DND-41 (cell line): Measurements from ENCODE around the gene EXOC3L1.

Source experiments
- ATAC-seq: fragments of 200-7000 bp; cut with Tn5 transposase; 3 replicates; pipeline ENCODE4 v1.9.1; 2021; ENCODE audit warnings: low read depth; ENCODE audit not compliant: insufficient read depth
- DNase-seq: peaks from one replicate; pipeline ENCODE4 v3.0.0-alpha.2; 2020
- H2AFZ ChIP-seq: 2 replicates; pipeline ENCODE4 v1.6.0; 2012; ENCODE audit warnings: low read depth, low read length
- H3K27ac ChIP-seq: 2 replicates; pipeline ENCODE4 v1.5.1; 2012; ENCODE audit warnings: low read length, inconsistent platforms
- H3K27me3 ChIP-seq: fragments of 200-600 bp; sonication (generic); 2 replicates; pipeline ENCODE4 v1.6.0; 2012; ENCODE audit warnings: low read length, mild to moderate bottlenecking, inconsistent platforms; ENCODE audit not compliant: insufficient read depth, poor library complexity
- H3K36me3 ChIP-seq: 2 replicates; pipeline ENCODE4 v1.5.1; 2012; ENCODE audit warnings: low read length, inconsistent platforms; ENCODE audit not compliant: insufficient read depth
- H3K4me1 ChIP-seq: 2 replicates; pipeline ENCODE4 v1.5.1; 2012; ENCODE audit warnings: mild to moderate bottlenecking, low read length; ENCODE audit not compliant: insufficient read depth
- H3K4me2 ChIP-seq: 2 replicates; pipeline ENCODE4 v1.6.0; 2012; ENCODE audit warnings: mild to moderate bottlenecking, moderate library complexity, low read length, inconsistent platforms; ENCODE audit not compliant: insufficient read depth
- H3K4me3 ChIP-seq, 2 experiments: fragments of 200-600 bp in 1 of 2; shearing (Covaris generic) in 1 of 2; 2 replicates each; pipeline ENCODE4 v1.5.1; 2012 to 2016; ENCODE audit warnings: inconsistent platforms in 2 of 2, low read length in 2 of 2, mild to moderate bottlenecking in 2 of 2, low read depth in 1 of 2, moderate library complexity in 1 of 2
- H3K79me2 ChIP-seq: 2 replicates; pipeline ENCODE4 v1.6.0; 2012; ENCODE audit warnings: low read length, inconsistent platforms; ENCODE audit not compliant: insufficient read depth
- H3K9ac ChIP-seq: 2 replicates; pipeline ENCODE4 v1.6.0; 2012; ENCODE audit warnings: low read depth, mild to moderate bottlenecking, inconsistent platforms, low read length, moderate library complexity
- H3K9me3 ChIP-seq: 2 replicates; pipeline ENCODE4 v1.5.1; 2012; ENCODE audit warnings: low read length, moderate library complexity, mild to moderate bottlenecking, inconsistent platforms; ENCODE audit not compliant: insufficient read depth, severe bottlenecking
- H4K20me1 ChIP-seq: 2 replicates; pipeline ENCODE4 v1.6.0; 2012; ENCODE audit warnings: low read length; ENCODE audit not compliant: insufficient read depth
- EZH2 ChIP-seq: IDR thresholded peaks from 3 replicates; pipeline ENCODE4 v1.6.1; 2012; ENCODE audit warnings: borderline replicate concordance, low read depth, mild to moderate bottlenecking, moderate library complexity, low read length, inconsistent platforms; ENCODE audit not compliant: severe bottlenecking
- TF ChIP-seq, protein P1 (sequence below): IDR thresholded peaks from 2 replicates; pipeline ENCODE4 v1.5.1; 2012; ENCODE audit warnings: borderline replicate concordance, low read length, moderate library complexity, mild to moderate bottlenecking; ENCODE audit not compliant: poor library complexity, severe bottlenecking; ENCODE audit errors: extremely low read depth

The EXOC3L1 gene

DNA sequence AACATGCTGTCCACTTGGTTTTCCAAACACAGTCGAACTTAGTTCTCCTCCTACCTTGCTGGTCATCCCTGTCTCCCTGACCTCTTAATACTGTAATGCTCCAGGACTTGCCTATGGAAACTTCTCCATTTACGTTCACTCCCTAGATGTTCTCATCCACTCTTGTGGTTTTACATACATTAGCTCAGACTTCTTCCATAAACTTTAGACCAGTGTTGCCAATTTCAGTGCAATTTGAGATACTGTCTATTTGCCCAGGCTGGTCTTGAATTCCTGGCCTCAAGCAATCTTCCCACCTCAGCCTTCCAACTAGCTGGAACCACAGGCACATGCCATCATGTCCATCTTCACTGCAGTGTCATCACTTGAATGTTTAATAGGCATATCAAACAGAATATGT is 7.6 kb downstream of the EXOC3L1 start:
- H4K20me1 ChIP-seq = peaks cover 14% of the 10 kb centered on the region
- peaks cover 28% of the 10 kb centered on the region for H3K79me2 ChIP-seq
- H3K27ac ChIP-seq = peak overlapping the region; percentile 38; the same call in 1 of the 2 replicates
- H3K4me2 ChIP-seq = peak overlapping the region; percentile 99
- H3K9me3 ChIP-seq = no peaks in the 10 kb centered on the region
- no peak overlapping the region for H2AFZ ChIP-seq
- ATAC-seq (no peak), DNase-seq (no peak)
- peak overlapping the region; percentile 41 to 87; a peak in 3 of 4 replicates for H3K4me3 ChIP-seq
- peaks cover 53% of the 10 kb centered on the region for H3K4me1 ChIP-seq
- TF ChIP-seq, protein P1, sequence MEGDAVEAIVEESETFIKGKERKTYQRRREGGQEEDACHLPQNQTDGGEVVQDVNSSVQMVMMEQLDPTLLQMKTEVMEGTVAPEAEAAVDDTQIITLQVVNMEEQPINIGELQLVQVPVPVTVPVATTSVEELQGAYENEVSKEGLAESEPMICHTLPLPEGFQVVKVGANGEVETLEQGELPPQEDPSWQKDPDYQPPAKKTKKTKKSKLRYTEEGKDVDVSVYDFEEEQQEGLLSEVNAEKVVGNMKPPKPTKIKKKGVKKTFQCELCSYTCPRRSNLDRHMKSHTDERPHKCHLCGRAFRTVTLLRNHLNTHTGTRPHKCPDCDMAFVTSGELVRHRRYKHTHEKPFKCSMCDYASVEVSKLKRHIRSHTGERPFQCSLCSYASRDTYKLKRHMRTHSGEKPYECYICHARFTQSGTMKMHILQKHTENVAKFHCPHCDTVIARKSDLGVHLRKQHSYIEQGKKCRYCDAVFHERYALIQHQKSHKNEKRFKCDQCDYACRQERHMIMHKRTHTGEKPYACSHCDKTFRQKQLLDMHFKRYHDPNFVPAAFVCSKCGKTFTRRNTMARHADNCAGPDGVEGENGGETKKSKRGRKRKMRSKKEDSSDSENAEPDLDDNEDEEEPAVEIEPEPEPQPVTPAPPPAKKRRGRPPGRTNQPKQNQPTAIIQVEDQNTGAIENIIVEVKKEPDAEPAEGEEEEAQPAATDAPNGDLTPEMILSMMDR = no peak
- TF ChIP-seq EZH2 = no peak
- H3K27me3 ChIP-seq = no peaks in the 10 kb centered on the region
- H3K9ac ChIP-seq = peak overlapping the region; percentile 69
- no peaks in the 10 kb centered on the region for H3K36me3 ChIP-seq

GRCh38 chr16:67181346-67181745 is 8.6 kb downstream of the EXOC3L1 start:
- TF ChIP-seq, protein P1 = no peak
- Histone ChIP-seq H3K27me3 (no peaks in the 10 kb centered on the region), H4K20me1 (peaks cover 14% of the 10 kb centered on the region), H3K9ac (peak overlapping the region; percentile 20; the same call in 1 of the 2 replicates), H3K9me3 (no peaks in the 10 kb centered on the region), H3K4me2 (peak overlapping the region; percentile 45; the same call in 1 of the 2 replicates), H2AFZ (no peak overlapping the region), H3K27ac (no peak overlapping the region), H3K4me1 (peaks cover 53% of the 10 kb centered on the region), H3K4me3 (no peak overlapping the region), H3K79me2 (peaks cover 28% of the 10 kb centered on the region), H3K36me3 (no peaks in the 10 kb centered on the region)
- ATAC-seq (no peak), DNase-seq (no peak)

DNA sequence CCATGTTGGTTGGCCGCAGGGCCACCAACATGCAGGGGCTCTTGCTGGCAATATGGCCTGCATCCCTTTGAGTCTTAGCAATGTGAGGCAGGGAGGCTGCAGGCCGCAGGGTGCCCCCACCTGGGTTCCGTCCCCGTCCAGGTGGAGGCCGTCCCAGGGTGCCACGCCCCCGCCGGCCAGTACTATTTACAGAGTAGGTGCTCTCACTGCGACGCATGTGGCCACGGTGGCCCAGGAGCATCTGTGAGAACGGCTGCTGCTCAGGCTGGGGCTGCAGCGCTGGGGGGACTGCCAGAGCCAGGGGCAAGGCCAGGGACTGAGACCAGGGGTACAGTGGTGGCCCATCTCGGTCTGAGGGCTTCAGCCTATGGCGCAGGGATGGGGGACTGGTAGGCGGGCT is 9.8 kb downstream of the EXOC3L1 start:
- H3K79me2 ChIP-seq = peaks cover 28% of the 10 kb centered on the region
- peaks cover 14% of the 10 kb centered on the region for H4K20me1 ChIP-seq
- H3K4me2 ChIP-seq = no peak overlapping the region
- ATAC-seq = no peak
- no peak overlapping the region for H2AFZ ChIP-seq
- no peak overlapping the region for H3K27ac ChIP-seq
- peaks cover 44% of the 10 kb centered on the region for H3K4me1 ChIP-seq
- no peaks in the 10 kb centered on the region for H3K36me3 ChIP-seq
- no peaks in the 10 kb centered on the region for H3K27me3 ChIP-seq
- TF ChIP-seq, protein P1 = no peak
- TF ChIP-seq EZH2 = no peak
- no peak overlapping the region for H3K4me3 ChIP-seq
- no peak overlapping the region for H3K9ac ChIP-seq
- DNase-seq = no peak
- H3K9me3 ChIP-seq = no peaks in the 10 kb centered on the region
